Activated T-cell treated with anti-CD3 and anti-CD28 coated beads, Interleukin-2, amount 50 U/mL, for 4 hours (primary cell): Measurements from ENCODE around the gene MLH1. TPM values are rescaled to one million over a fixed set of nuclear protein-coding genes. Genes with fewer than 3 reads are reported as not detected.

Experiments
- ATAC-seq, 2 donors: fragments of 200-7000 bp; cut with Tn5 transposase; one replicate each; pipeline ENCODE4 v1.10.0; 2021
- DNase-seq: peaks from one replicate; pipeline ENCODE4 v3.0.0-alpha.2; 2020
- H3K27me3 Mint-ChIP-seq: one replicate; pipeline ENCODE4 v1.8.0; 2021; ENCODE audit warnings: low read depth, mixed read lengths
- H3K36me3 Mint-ChIP-seq: one replicate; pipeline ENCODE4 v1.8.0; 2022; ENCODE audit warnings: mixed read lengths; ENCODE audit not compliant: insufficient read depth
- H3K4me1 Mint-ChIP-seq: one replicate; pipeline ENCODE4 v1.8.0; 2021; ENCODE audit warnings: low read depth, mixed read lengths
- H3K4me3 Mint-ChIP-seq: one replicate; pipeline ENCODE4 v1.8.0; 2021; ENCODE audit warnings: mild to moderate bottlenecking, moderate library complexity, mixed read lengths
- H3K9me3 Mint-ChIP-seq: one replicate; pipeline ENCODE4 v1.8.0; 2021; ENCODE audit warnings: mixed read lengths
- total RNA-seq, 3 donors: library from RNA; stranded (reverse); gene quantifications; one replicate each; pipeline ENCODE4 v1.2.1, GENCODE V29; 2021

The MLH1 gene
- total RNA-seq, 3 donors from 2014 or later = 50.7 to 63.9 (median 56.2) TPM

- ATAC-seq (no peak), DNase-seq (no peak)
- Mint-ChIP-seq H3K9me3 (no peaks in the 10 kb centered on the region), H3K36me3 (no peaks in the 10 kb centered on the region), H3K4me3 (no peak overlapping the region), H3K4me1 (peaks cover 5% of the 10 kb centered on the region), H3K27me3 (no peaks in the 10 kb centered on the region)
Observed at GRCh38 chr3:36964331-36964730, 29.0 kb upstream of the MLH1 start.

DNA sequence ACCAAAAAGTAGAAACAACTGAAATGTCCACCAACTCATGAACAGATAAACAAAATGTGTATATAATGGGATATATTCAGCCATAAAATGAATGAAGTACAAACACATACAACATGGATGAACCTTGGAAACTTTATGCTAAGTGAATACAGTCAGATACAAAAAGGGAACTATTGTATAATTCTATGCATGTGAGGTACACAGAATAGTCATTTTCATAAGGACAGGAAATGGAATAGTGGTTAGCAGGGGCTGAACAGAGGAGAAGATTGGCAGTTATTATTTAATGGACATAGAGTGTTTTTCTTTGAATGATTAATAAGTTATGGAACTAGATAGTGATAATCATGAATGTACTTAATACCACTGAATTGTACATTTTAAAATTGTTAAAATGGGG is 28.5 kb upstream of the MLH1 start:
- no peaks in the 10 kb centered on the region for H3K27me3 Mint-ChIP-seq
- H3K36me3 Mint-ChIP-seq = no peaks in the 10 kb centered on the region
- no peak for DNase-seq
- ATAC-seq = no peak
- H3K9me3 Mint-ChIP-seq = no peaks in the 10 kb centered on the region
- H3K4me1 Mint-ChIP-seq = peaks cover 10% of the 10 kb centered on the region
- no peak overlapping the region for H3K4me3 Mint-ChIP-seq

DNA sequence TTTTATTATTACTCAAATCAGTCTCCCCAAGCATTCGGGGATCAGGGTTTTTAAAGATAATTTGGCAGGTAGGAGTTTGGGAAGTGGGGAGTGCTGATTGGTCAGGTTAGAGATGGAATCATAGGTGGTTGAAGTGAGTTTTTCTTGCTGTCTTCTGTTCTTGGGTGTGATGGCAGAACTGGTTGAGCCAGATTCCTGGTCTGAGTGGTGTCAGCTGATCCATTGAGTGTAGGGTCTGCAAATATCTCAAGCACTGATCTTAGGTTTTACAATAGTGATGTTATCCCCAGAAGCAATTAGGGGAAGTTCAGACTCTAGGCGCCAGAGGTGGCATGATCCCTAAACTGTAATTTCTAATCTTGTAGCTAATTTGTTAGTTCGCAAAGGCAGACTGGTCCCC is 27.9 kb upstream of the MLH1 start:
- peaks cover 14% of the 10 kb centered on the region for H3K4me1 Mint-ChIP-seq
- H3K9me3 Mint-ChIP-seq = no peaks in the 10 kb centered on the region
- no peak overlapping the region for H3K4me3 Mint-ChIP-seq
- H3K36me3 Mint-ChIP-seq = no peaks in the 10 kb centered on the region
- no peaks in the 10 kb centered on the region for H3K27me3 Mint-ChIP-seq
- ATAC-seq = no peak
- DNase-seq = no peak

GRCh38 chr3:36969085-36969484 is 24.2 kb upstream of the MLH1 start:
- H3K4me1 Mint-ChIP-seq = peaks cover 22% of the 10 kb centered on the region
- no peak for DNase-seq
- H3K36me3 Mint-ChIP-seq = no peaks in the 10 kb centered on the region
- H3K4me3 Mint-ChIP-seq = no peak overlapping the region
- ATAC-seq = no peak
- no peaks in the 10 kb centered on the region for H3K9me3 Mint-ChIP-seq
- H3K27me3 Mint-ChIP-seq = no peaks in the 10 kb centered on the region

- Mint-ChIP-seq H3K9me3 (no peaks in the 10 kb centered on the region), H3K4me1 (peaks cover 22% of the 10 kb centered on the region), H3K4me3 (no peak overlapping the region), H3K36me3 (no peaks in the 10 kb centered on the region), H3K27me3 (no peaks in the 10 kb centered on the region)
- ATAC-seq (peak; percentile 96 to 99), DNase-seq (no peak)
Observed at GRCh38 chr3:36969540-36970432, 23.5 kb upstream of the MLH1 start.

GRCh38 chr3:36972163-36972562 is 21.2 kb upstream of the MLH1 start:
- ATAC-seq = no peak
- Mint-ChIP-seq H3K36me3 (peaks cover 4% of the 10 kb centered on the region), H3K9me3 (no peaks in the 10 kb centered on the region), H3K4me3 (no peak overlapping the region), H3K4me1 (peaks cover 22% of the 10 kb centered on the region), H3K27me3 (no peaks in the 10 kb centered on the region)
- DNase-seq = no peak

DNA sequence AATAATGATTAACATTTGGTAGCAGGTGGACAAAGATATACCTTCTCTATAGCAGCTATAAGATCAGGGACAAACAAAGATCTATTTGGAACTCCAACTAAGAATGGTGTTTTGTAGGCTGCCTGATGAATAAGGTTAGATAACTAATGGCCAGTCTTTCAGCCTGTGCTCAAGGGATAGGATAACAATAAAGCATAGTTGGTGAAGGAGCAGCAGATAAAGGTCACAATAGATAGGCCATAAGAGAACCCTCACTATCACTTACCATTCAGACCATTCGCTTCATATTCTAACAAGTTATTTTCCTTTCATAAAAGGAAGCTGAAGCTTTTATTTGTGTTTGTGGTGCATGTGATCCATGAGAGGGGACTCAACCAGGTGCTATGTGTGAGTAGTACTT is 20.2 kb upstream of the MLH1 start:
- Mint-ChIP-seq H3K4me3 (no peak overlapping the region), H3K36me3 (peaks cover 4% of the 10 kb centered on the region), H3K27me3 (no peaks in the 10 kb centered on the region), H3K4me1 (peaks cover 22% of the 10 kb centered on the region), H3K9me3 (no peaks in the 10 kb centered on the region)
- ATAC-seq (no peak), DNase-seq (no peak)

GRCh38 chr3:36981006-36981405 is 12.3 kb upstream of the MLH1 start:
- H3K27me3 Mint-ChIP-seq = no peaks in the 10 kb centered on the region
- peaks cover 10% of the 10 kb centered on the region for H3K9me3 Mint-ChIP-seq
- DNase-seq (no peak), ATAC-seq (no peak)
- H3K4me1 Mint-ChIP-seq = peaks cover 2% of the 10 kb centered on the region
- peaks cover 37% of the 10 kb centered on the region for H3K36me3 Mint-ChIP-seq
- no peak overlapping the region for H3K4me3 Mint-ChIP-seq

- peaks cover 44% of the 10 kb centered on the region for H3K36me3 Mint-ChIP-seq
- H3K27me3 Mint-ChIP-seq = no peaks in the 10 kb centered on the region
- no peak for DNase-seq
- H3K9me3 Mint-ChIP-seq = no peaks in the 10 kb centered on the region
- no peak for ATAC-seq
- peak overlapping the region; percentile 53 for H3K4me3 Mint-ChIP-seq
- H3K4me1 Mint-ChIP-seq = peaks cover 47% of the 10 kb centered on the region
Observed at GRCh38 chr3:36988356-36988755, 5.0 kb upstream of the MLH1 start.

DNA sequence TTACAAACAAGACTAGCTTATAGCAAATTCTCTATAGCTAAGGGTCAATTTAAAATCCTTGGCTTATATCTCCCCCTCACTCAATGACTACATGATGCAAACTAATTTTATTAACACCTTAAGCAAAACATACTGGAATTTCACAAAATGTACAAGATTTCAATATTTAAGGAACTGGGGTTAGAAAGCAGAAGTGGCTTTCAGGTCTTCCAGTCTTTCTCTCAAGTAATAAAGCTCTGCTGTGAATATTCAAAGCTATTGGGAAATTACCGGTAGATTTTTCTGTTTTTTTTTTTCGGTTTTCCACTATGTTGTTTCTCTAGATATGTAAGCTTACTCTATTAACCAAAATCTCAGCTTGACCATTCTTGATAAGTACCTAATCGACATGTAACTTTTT is 4.3 kb upstream of the MLH1 start:
- peaks cover 38% of the 10 kb centered on the region for H3K36me3 Mint-ChIP-seq
- peaks cover 47% of the 10 kb centered on the region for H3K4me1 Mint-ChIP-seq
- no peaks in the 10 kb centered on the region for H3K27me3 Mint-ChIP-seq
- H3K9me3 Mint-ChIP-seq = no peaks in the 10 kb centered on the region
- H3K4me3 Mint-ChIP-seq = no peak overlapping the region
- ATAC-seq = no peak
- no peak for DNase-seq

DNA sequence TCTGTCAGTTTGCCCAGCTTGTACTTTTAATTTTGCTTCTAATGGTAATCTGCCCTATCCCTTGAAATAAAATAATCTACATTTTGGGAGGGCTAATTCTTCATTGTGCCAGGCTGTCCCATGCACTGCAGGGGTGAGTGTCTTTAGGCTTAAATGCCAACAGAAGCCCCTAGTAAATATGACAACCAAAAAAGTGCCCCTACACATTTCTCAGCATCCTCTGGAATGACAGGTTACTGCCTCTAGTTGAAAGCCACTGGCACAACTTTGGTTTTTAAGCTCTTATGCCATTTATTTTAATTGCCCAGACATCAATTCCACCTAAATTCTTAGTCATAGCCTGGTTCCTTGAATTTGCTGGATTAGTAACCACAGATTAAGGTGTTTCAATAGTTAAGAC is 3.8 kb upstream of the MLH1 start:
- Mint-ChIP-seq H3K27me3 (no peaks in the 10 kb centered on the region), H3K9me3 (no peaks in the 10 kb centered on the region), H3K4me1 (peaks cover 47% of the 10 kb centered on the region), H3K36me3 (peaks cover 34% of the 10 kb centered on the region), H3K4me3 (no peak overlapping the region)
- ATAC-seq (no peak), DNase-seq (no peak)

DNA sequence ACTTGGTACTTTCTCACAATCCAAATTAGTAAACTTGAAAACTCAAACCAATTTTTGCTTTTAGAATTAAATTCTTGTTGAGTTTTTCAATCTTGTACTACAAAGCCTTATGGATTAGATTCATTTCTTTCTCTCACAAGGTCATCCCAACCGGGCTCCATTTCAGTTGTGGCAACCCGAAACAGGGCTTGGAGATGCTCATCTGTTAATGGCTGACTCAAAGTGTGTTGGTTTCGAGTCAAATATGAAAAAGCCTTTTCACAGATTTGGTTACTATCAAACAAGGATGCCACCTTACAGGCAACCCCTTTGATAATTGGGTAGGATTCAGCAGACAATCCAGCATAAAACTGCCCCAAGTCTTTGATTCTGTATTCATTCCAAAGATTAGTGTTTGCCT is 2.2 kb upstream of the MLH1 start:
- DNase-seq (no peak), ATAC-seq (no peak)
- H3K27me3 Mint-ChIP-seq = no peaks in the 10 kb centered on the region
- no peak overlapping the region for H3K4me3 Mint-ChIP-seq
- H3K4me1 Mint-ChIP-seq = peaks cover 43% of the 10 kb centered on the region
- H3K36me3 Mint-ChIP-seq = peaks cover 22% of the 10 kb centered on the region
- no peaks in the 10 kb centered on the region for H3K9me3 Mint-ChIP-seq

GRCh38 chr3:36991923-36992805 is 1.2 kb upstream of the MLH1 start:
- Mint-ChIP-seq H3K4me3 (no peak overlapping the region), H3K36me3 (peaks cover 25% of the 10 kb centered on the region), H3K4me1 (peaks cover 51% of the 10 kb centered on the region), H3K9me3 (no peaks in the 10 kb centered on the region), H3K27me3 (no peaks in the 10 kb centered on the region)
- DNase-seq (no peak), ATAC-seq (no peak)

DNA sequence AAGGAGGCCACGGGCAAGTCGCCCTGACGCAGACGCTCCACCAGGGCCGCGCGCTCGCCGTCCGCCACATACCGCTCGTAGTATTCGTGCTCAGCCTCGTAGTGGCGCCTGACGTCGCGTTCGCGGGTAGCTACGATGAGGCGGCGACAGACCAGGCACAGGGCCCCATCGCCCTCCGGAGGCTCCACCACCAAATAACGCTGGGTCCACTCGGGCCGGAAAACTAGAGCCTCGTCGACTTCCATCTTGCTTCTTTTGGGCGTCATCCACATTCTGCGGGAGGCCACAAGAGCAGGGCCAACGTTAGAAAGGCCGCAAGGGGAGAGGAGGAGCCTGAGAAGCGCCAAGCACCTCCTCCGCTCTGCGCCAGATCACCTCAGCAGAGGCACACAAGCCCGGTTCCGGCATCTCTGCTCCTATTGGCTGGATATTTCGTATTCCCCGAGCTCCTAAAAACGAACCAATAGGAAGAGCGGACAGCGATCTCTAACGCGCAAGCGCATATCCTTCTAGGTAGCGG is 452 bp upstream of the MLH1 start, which contains the start of gene EPM2AIP1:
Gene EPM2AIP1 (minus strand): TSS at position 326 of the 520 bp plus-strand sequence. CDS start 54 bp downstream, at position 272.
- ATAC-seq (peak; percentile 89 to 90), DNase-seq (no peak)
- H3K27me3 Mint-ChIP-seq = no peaks in the 10 kb centered on the region
- peaks cover 49% of the 10 kb centered on the region for H3K4me1 Mint-ChIP-seq
- H3K36me3 Mint-ChIP-seq = peaks cover 27% of the 10 kb centered on the region
- H3K4me3 Mint-ChIP-seq = no peak within 1 kb of the TSS
- H3K9me3 Mint-ChIP-seq = no peaks in the 10 kb centered on the region
